ENCODE measurements around the gene CIP2A.

DNA sequence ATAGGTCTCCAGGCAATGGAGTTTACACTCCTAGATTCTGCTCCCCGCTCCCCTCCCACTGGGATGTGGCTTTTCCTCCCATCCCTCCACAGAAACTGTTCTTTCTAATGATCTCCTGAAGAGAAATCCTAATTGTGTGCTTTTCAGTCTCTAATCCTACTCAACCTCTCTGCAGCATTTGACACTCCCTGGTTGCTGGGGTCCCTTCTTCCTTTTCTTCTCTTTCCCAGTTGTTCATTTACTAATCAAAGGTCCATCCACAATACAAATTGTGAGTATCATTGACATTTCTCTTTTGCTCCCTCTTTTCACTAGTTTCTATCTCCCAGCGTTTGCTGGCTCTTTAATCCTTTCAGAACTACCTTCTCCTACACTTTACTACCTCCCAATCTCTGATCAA, 72.4 kb downstream of the CIP2A start:
- TF ChIP-seq CTCF (conservative IDR thresholded peaks at IDR 0.05; ENCODE audit: low read depth in 2 of 2) (no peak), EZH2 (IDR thresholded peaks at IDR 0.05; ENCODE audit: low read depth, unreplicated experiment) (no peak), POLR2AphosphoS5 (IDR thresholded peaks at IDR 0.05; ENCODE audit: low read depth) (no peak), EZH2phosphoT487 (IDR thresholded peaks at IDR 0.05; ENCODE audit: unreplicated experiment) (no peak), JUNB (IDR thresholded peaks at IDR 0.05; ENCODE audit: unreplicated experiment) (no peak), ZNF331 (CRISPR knock-in tag; IDR thresholded peaks at IDR 0.05; ENCODE audit: low read depth) (no peak), NANOG (IDR thresholded peaks at IDR 0.05; ENCODE audit: borderline replicate concordance) (no peak), CREB1 (CRISPR knock-in tag; IDR thresholded peaks at IDR 0.05; ENCODE audit: low read depth) (no peak), ZNF114 (CRISPR knock-in tag; IDR thresholded peaks at IDR 0.05) (no peak)
- TF ChIP-seq, protein P1, sequence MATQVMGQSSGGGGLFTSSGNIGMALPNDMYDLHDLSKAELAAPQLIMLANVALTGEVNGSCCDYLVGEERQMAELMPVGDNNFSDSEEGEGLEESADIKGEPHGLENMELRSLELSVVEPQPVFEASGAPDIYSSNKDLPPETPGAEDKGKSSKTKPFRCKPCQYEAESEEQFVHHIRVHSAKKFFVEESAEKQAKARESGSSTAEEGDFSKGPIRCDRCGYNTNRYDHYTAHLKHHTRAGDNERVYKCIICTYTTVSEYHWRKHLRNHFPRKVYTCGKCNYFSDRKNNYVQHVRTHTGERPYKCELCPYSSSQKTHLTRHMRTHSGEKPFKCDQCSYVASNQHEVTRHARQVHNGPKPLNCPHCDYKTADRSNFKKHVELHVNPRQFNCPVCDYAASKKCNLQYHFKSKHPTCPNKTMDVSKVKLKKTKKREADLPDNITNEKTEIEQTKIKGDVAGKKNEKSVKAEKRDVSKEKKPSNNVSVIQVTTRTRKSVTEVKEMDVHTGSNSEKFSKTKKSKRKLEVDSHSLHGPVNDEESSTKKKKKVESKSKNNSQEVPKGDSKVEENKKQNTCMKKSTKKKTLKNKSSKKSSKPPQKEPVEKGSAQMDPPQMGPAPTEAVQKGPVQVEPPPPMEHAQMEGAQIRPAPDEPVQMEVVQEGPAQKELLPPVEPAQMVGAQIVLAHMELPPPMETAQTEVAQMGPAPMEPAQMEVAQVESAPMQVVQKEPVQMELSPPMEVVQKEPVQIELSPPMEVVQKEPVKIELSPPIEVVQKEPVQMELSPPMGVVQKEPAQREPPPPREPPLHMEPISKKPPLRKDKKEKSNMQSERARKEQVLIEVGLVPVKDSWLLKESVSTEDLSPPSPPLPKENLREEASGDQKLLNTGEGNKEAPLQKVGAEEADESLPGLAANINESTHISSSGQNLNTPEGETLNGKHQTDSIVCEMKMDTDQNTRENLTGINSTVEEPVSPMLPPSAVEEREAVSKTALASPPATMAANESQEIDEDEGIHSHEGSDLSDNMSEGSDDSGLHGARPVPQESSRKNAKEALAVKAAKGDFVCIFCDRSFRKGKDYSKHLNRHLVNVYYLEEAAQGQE (IDR thresholded peaks at IDR 0.05; ENCODE audit: unreplicated experiment) = no peak
- TF ChIP-seq, protein P2, sequence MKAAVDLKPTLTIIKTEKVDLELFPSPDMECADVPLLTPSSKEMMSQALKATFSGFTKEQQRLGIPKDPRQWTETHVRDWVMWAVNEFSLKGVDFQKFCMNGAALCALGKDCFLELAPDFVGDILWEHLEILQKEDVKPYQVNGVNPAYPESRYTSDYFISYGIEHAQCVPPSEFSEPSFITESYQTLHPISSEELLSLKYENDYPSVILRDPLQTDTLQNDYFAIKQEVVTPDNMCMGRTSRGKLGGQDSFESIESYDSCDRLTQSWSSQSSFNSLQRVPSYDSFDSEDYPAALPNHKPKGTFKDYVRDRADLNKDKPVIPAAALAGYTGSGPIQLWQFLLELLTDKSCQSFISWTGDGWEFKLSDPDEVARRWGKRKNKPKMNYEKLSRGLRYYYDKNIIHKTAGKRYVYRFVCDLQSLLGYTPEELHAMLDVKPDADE (IDR thresholded peaks at IDR 0.05) = no peak

All from GM23338 (cell line).